HEK293 (cell line): ENCODE results near the gene ZCCHC8.

Source experiments
- CTCF ChIP-seq: fragments of 450-650 bp; formaldehyde crosslinking; IDR thresholded peaks from 2 replicates; pipeline ENCODE4 v1.5.1; 2016; ENCODE audit warnings: missing biosample characterization, missing genetic modification characterization
- GLI2 ChIP-seq: fragments of 450-650 bp; formaldehyde crosslinking; IDR thresholded peaks from 2 replicates; pipeline ENCODE4; 2017; ENCODE audit warnings: missing biosample characterization, missing genetic modification characterization, low read depth, borderline replicate concordance
- HOXA7 ChIP-seq: sonication (generic); formaldehyde crosslinking; IDR thresholded peaks from 2 replicates; pipeline ENCODE4 v1.8.1; 2022; ENCODE audit warnings: missing genetic modification reagents, borderline replicate concordance
- ZNF561 ChIP-seq: fragments of 450-650 bp; IDR thresholded peaks from 2 replicates; pipeline ENCODE4 v1.5.1; 2018; ENCODE audit warnings: missing biosample characterization, missing genetic modification characterization, borderline replicate concordance

GRCh38 chr12:122528992-122529391 lies 28.3 kb upstream of the ZCCHC8 start:
- TF ChIP-seq CTCF (tag by site-specific recombination) = no peak
- no peak for TF ChIP-seq GLI2 (tag by site-specific recombination)
- TF ChIP-seq ZNF561 = no peak
- no peak for TF ChIP-seq HOXA7
